GM18502 (cell line): Measurements from ENCODE around the gene AOPEP.

Experiments
- ATAC-seq: cut with Tn5 transposase; IDR thresholded peaks from one replicate; pipeline ENCODE4 v1.9.1; 2021; ENCODE audit warnings: mild to moderate bottlenecking; ENCODE audit not compliant: unreplicated experiment, poor library complexity

Gene AOPEP

GRCh38 chr9:94787266-94787665, 60.8 kb downstream of the AOPEP start:
- ATAC-seq = no peak

- no peak for ATAC-seq
These were observed 62.1 kb downstream of the AOPEP start for GRCh38 chr9:94788570-94789105.

DNA sequence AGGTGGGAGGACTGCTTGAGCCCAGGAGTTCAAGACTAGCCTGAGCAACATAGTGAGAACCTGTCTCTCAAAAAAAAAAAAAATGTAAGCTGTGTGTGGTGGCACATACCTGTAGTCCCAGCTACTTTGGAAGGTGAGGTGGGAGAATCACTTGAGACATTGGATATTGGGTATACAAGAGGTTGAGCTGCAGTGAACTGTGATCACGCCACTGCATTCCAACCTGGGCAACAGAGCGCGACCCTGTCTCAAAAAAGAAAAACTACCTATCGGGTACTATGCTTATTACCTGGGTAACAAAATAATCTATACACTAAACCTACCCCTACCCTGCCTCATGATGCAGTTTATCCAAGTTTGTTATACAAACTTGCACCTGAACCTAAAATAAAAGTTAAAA, 64.9 kb downstream of the AOPEP start:
- no peak for ATAC-seq

GRCh38 chr9:94792511-94792910, 66.0 kb downstream of the AOPEP start:
- no peak for ATAC-seq

- ATAC-seq = no peak
These were observed 68.1 kb downstream of the AOPEP start for GRCh38 chr9:94794476-94795167.

GRCh38 chr9:94796687-94797086, 70.2 kb downstream of the AOPEP start:
- no peak for ATAC-seq

GRCh38 chr9:94798201-94798600, 71.7 kb downstream of the AOPEP start:
- ATAC-seq = no peak

GRCh38 chr9:94798708-94799107, 72.2 kb downstream of the AOPEP start:
- no peak for ATAC-seq

GRCh38 chr9:94799578-94800264, 73.2 kb downstream of the AOPEP start:
- no peak for ATAC-seq

GRCh38 chr9:94800424-94801117, 74.1 kb downstream of the AOPEP start:
- no peak for ATAC-seq

DNA sequence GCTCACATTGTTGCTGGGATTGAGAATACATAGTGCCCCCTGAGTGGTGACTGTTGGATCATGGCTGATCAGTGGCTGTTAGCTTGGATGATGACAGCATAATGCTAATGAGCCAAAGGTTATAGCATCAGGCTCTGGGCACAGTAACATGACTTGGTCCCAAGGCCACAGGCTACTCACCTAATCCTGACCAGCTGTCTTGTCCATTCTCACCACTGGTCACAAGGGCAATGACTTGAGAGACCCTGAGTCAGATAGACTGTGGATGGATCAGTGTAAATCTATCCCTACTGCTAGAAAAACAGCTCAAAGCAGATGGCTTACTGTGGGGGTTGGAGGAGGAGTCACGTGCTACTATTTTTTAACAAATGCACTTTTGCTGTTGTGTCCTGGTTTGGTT, 74.7 kb downstream of the AOPEP start:
- no peak for ATAC-seq

GRCh38 chr9:94801681-94802080, 75.2 kb downstream of the AOPEP start:
- ATAC-seq = no peak

- ATAC-seq = no peak
These were observed 75.8 kb downstream of the AOPEP start for GRCh38 chr9:94802251-94802650.

- peak; percentile 54 for ATAC-seq
These were observed 76.3 kb downstream of the AOPEP start for GRCh38 chr9:94802793-94803192.

DNA sequence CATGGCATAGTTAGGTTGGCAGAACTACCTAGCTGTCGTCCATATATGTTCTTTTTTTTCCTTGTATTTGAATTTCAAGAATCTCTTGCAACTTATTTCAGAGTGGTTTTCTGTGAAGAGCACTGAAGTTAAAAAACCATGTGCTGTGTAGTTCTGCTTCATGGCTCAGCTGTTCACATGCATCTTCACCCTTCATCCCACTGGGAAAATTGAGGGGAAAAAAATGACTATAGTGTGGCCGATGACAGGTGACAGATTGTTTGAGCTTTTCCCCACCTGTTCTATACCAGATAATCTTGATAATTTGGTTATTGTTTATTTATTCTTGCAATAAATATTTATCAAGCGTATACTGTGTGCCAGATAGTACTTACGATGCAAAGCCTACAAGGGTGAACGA, 77.8 kb downstream of the AOPEP start:
- no peak for ATAC-seq

DNA sequence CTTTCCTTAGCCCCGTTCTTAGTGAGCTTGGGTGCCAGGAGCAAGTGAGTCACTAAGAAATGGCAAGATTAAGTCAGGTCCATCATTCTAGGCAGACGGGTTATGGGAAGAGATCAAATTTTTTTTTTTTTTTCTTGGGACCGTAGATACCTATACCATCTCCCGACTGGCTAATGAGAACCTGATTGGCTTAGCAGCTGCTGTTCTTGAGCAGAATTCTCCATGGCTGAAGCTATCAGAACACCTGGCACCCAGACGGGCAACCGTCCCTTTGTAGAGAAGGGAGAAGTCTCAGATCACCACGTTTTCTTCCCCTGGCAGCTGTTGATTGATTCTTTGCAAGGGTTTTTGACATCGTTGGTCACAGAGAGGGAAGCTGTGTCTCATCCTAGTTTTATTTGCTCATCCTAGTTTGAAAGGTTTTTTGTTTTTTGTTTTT, 78.6 kb downstream of the AOPEP start:
- ATAC-seq = no peak

DNA sequence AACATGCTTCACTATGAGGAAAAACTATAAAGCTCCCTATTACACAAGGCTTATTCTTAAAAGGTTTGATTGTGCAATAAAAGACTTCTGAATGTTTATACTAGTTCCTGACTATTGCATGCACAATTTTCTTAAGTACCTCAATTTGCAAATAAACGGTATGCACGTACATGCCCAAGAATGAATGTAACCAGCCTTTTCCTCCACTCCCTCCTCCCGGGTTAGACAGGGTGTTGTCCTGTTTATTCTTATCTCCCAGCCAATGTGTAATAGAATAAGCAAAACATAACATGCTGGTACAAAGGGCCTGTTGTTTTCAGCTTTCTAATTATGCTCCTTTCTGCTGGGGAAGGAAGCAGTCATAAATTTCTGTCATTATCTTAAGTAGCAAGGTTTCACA, 79.1 kb downstream of the AOPEP start:
- no peak for ATAC-seq

DNA sequence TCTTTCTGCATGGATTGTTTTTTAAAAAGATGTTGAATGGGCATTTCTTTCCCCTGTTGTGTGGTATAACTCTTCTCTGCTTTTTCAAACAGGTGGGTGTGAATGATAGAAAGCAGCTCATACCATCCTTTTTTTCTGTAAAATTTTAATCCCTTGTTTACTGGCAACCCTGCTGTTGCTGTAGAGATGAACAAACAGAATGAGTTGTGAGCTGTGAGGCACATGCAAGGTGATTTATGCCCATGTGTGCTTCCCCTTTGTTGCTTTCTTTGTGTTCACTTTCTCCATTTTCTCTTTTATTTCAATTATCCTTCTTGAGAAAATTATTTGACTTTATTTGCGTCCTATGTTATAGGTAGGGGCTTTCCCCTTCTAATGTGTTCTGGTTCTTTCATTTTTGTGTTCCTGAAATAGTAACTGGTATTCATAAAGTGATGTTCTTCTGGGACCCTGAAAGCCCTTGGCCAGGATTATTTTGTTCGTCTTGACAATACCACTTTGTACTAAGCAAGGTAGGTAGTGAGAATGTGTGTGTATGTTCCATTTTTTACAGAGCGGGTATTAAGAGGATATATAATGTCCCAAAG, 79.9 kb downstream of the AOPEP start:
- ATAC-seq = no peak

DNA sequence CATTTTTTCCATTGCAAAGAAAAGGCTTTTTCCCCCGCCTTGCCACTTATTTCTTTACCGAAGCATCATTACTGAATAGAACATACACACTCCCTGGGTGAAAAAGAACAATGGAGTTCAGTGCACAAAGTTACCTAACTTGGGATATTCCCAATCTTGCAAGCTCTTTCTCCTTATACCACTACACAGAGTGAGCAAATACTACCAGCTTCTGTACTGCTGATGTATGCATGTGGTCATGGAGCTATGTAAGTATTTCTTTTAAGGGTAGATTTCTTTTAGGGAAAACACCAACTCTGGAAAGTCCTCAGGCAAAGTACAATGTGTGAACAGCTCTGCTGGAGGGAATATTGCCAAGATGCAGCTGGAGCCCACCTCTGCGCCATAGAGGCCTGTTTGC, 81.1 kb downstream of the AOPEP start:
- no peak for ATAC-seq

GRCh38 chr9:94808926-94809700, 82.6 kb downstream of the AOPEP start:
- ATAC-seq = no peak
